ENCODE data around the gene KCNIP3. TPM values are rescaled to one million over a fixed set of nuclear protein-coding genes. Genes with fewer than 3 reads are reported as not detected.
"Not testable (repeated sequence)": the region's sequence is repeated elsewhere in the genome, so short reads cannot be mapped to it uniquely, and the experiment has no call there.

The KCNIP3 gene
- 8.7 TPM for total RNA-seq
- long read RNA-seq, transcript KCNIP3-205 (8 exons, 985 nt), result major isoform, 5 of 5 reads
- long read RNA-seq, partial matches to known transcripts, result 0 of 5 reads
- long read RNA-seq, other reads (novel, unspliced or antisense), result 0 of 5 reads

DNA sequence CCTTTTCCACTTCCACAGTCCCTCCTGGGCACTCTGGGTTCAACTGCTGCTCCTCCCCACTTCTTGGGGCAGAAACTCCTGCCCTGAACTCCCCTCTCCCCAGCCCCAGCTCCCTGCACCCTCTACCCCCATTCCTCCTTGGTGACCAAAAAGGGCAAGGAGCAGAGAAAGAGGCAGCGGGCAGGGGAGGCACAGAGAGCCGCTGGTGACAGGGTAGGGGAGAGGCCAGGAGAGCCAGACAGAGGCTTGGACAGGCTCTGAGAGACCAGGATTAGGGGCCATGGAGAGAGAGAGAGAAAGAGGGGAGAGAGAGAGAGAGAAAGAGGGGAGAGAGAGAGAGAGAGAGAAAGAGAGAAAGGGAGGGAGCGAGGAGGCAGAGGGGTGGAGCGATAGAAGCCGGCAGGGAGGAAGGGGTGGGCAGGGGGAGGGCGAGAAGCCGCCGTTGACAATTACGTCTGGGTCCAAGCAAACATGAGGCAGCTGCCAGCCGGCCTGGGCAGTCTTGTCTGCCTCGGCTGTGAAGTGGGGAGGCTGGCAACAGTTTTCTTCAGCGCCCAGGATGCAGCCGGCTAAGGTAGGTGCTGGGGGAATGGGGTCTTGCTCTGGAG lies at the start of gene KCNIP3:
TSS of gene KCNIP3 (plus strand) at position 468 of the 608 bp plus-strand sequence. CDS start at position 560, 92 bp downstream.
- ATAC-seq, result no peak
- intact Hi-C loops (cut with DNase I), result no loop called here
- no peak for DNase-seq (ENCODE audit: missing footprints)

DNA sequence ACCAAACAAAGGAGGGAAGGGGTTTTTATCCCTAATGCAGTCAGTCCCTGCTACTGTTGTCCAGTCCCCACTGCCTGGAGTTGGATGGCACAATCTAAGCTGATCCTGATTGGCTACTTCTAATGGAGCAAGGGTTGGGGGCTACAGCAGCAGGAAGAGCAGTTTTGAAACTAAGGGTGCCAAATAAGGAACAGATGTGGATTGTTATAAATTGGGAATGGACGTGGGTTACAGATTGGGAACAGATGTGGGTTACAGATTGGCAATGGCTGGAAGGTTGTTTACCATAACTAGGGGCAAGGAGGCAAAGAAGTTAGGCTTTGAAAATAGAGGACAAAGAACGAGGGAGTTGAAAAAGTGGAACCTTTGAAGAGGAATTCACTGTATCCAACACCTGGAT lies 38.9 kb upstream of the KCNIP3 start:
- DNase-seq (ENCODE audit: missing footprints) (no peak), ATAC-seq (no peak)
- intact Hi-C loops (cut with DNase I), result no loop called here

DNA sequence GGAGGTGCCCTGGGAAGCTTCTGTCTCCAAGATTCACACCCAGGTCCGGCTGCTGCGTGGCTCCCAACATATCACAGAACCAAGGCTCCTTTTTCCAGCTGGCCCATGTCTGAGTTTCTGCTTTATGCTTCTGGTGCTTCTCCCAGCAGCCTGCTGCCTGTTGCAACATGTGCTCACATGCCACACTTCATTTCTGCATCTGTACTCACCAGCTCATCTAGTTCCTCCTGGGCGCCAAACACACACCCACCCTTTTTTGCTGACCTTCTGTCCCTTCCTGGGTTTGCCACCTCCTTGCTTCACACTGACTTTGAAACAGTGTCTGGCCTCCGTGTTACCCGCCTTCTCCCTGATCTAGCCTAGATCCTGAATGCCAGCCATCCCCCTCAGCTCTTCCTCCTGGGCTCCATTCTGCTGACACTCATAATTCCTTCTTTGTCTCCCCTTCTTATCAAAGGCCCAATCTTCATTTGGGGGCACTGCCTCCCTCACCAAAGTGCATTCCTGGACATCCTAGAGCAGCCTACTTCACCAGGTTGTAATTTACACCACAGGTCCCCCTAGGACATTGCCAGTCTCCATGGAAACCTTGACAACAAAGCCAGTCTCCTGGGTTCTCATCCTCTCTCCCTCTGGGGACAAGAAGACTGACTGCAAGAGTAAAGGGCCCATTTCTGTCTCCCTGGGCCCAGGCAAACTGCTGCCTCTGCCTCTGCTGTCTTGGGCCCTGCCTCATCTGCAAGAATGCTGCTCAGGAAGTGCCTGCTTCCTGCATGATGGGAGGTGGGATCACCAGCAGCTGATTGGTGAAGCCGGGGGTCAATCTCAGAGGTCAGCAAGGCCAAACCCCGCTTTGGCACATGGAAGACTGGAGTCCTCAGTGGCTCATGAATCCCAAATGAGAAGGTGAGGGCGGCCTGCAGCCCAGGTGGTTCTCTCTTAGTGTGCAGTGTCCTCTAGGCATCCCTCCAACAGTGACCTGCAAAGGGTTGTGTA lies 36.8 kb upstream of the KCNIP3 start:
- ATAC-seq (no peak), DNase-seq (ENCODE audit: missing footprints) (no peak)
- intact Hi-C loops (cut with DNase I), result no loop called here

DNA sequence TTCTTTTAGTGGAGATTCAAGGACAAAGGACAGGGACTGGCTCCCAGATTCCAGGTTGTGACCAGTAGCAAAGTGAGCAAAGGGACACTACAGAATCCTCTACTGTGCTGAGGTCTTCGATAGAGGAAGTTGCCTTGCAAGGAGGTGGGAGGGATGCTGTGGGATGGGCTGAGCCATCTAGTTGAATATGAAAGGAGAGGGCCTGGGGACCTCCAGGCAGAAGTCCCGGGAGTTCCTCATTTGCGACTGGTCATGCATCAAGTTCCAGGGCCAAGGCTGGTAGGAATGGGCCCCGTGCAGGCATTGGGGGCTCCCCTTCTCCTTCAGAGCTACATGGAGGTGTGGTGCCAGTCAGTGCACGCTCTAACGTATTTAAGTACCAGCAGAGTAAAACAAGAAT lies 35.5 kb upstream of the KCNIP3 start:
- intact Hi-C loops (cut with DNase I), result no loop called here
- no peak for DNase-seq (ENCODE audit: missing footprints)
- no peak for ATAC-seq

DNA sequence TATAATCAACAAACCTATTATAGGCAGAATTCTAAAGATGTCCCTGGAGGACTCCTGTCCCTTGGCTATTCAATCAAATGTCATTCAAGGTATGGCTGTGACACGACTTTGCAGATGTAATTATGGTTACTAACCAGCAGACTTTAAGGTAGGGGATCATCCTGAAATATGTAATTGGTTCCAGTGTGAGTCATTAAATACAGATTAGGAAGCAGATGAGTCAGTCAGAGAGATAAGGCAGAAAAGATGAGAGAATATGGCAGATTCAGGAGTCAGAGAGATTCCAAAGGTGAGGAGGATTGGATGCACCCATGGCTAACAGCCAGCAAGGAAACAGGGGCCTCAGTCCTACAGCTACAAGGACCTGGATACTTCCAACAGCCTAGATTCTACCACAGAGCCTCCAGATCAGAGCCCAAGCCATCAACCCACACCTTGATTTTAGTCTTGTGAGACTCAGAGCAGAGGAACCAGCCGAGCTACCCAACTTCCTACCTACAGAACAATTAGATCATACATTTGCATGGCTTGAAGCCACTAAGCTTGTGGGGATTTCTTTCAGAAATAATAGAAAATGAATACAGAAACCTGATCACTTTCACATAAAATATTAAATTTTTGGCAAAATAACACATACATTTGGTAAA lies 34.1 kb upstream of the KCNIP3 start:
- DNase-seq (ENCODE audit: missing footprints) (no peak), ATAC-seq (no peak)
- intact Hi-C loops (cut with DNase I), result no loop called here

DNA sequence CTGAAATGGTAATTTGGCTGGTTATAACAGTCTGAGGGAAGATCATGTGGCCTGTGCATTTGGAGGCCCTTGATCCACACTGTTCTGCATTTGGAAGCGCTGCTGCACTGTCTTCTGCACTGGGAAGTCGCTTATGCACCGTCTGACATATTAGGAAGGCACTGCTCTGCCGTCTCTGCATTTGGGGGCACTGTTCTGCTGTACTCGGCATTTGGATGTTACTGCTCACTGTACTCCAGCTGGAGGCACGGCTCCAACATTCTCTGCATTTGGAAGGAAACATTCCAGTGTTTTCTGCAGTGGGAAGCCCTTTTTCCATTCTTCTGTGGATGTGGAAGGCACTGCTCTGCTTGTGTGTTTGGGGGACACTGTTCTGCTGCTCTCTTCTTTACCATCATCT lies 32.5 kb upstream of the KCNIP3 start:
- DNase-seq (ENCODE audit: missing footprints) (no peak), ATAC-seq (no peak)
- intact Hi-C loops (cut with DNase I), result no loop called here

DNA sequence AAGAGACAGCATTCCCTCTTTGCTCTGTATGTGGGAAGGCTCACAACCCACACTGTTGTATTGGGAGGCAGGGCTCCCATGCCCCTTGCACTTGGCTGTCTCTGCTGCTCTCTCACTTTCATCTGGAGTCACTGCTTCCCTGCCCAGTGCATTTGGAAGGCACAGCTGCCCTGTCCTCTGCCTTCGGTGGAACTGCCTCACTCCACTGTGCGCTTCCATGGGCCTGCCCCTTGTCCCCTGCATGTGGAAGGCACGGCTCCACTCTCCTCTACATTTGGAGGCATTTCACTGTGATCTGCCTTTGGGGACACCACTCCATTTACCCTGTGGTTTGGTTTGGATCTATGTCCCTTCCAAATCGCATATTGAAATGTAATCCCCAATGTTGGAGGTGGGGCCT lies 32.0 kb upstream of the KCNIP3 start:
- ATAC-seq (no peak), DNase-seq (ENCODE audit: missing footprints) (no peak)
- intact Hi-C loops (cut with DNase I), result no loop called here

DNA sequence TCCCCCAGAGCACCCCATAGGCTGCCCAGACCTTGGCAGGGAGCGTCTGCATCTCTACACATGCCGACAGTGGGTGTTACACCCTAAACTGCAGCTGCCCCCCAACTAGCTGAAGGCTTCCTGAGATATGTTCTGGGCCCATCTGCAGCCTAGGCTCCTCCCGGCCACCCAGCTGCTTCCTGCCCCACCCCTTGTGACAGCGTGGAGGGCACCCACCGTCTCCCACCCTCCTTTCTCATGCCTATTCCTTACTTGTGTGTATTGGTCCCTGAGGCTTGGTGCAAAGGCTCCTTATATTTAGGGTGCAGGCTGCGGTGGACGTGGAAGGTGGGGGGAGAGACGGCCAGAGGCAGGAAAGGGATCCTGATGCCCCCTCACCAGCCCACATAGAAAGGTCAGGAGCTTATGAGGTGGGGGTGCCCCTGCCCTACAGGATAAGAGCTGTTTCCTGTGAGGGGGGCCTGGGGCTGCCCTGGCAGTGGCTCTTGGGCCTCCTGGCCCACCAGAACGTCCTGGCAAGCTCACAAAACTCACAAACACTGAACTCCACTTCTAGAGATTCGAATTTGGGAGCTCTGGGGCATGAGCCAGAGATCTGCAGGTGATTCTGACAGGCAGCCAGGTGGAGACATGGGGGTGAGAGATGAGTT lies 30.2 kb upstream of the KCNIP3 start:
- no peak for ATAC-seq
- intact Hi-C loops (cut with DNase I), result no loop called here
- DNase-seq (ENCODE audit: missing footprints), result no peak

DNA sequence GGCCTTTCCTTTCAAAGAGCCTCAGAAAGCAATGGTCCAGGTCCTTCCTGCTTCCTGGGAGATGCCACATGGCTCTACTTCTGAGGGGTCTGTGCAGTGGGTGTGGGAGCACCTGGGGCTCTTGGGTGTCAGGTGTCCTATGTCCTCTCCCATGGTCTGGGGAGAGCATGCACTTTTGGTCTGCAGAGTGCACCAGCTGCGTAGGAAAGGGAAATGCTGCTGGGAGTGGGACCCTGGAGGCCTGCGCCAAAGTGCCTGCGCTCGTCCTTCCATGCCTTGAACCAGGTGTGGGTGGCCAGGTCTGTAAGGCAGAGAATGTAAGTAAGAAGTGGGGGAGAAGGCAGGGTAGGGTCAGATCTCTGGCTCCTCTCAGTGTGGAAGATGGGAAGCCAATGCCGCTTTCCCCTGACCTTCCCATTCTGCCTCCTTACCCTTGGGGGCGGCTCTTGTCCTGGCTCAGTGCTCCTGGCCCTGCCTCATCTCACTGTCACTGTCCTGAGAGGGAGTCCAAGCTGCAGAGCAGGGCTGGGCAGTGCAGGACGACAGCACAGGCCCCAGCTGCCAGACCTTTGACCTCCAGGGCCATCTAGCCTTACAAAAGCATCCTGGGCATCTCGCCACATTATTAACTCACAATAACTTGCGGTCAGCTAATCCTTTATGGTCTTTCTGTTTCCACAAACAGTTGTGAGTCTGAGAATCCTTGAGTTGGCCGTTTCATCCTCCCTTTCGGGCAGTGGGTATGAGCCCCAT lies 29.5 kb upstream of the KCNIP3 start:
- no peak for DNase-seq (ENCODE audit: missing footprints)
- intact Hi-C loops (cut with DNase I), result no loop called here
- no peak for ATAC-seq

DNA sequence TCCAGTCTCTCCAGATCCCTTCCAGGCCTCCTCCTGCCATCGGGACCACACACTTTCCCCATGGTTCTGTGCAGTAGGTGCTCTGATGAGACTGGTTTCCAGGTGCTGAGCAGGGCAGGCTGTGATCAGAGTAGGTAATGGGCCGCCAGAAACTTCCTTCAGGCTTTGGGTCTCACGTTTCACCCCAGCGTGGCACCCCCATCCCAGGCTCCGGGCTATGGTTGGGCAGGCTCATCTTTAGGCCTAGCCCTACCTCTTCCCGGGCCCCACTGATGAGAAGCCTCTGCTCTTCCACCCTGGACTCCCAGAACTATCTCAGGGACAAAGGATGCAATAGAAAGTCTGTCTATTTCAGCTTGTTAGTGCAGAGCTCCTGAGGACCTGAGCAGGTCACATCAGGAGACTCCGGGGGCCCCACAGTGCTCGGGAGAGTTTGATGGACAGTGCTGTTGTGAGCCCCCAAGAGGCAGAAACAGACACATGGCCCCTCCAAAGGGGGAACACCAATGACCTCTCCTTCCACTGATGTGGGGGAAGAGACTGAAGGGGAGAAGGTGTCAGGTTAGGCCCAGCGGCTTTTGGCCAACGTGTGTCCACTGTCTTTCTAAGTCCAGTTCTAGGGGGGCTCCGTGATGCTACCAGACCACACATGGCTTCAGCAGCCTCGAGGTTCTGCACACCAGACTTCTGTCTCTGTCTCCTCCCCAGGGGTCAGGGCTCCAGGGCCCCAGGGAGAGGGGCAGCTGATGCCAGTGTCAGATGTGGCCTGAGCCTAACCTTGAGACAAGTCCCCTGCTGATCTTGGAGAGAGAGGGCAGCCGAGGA lies 28.7 kb upstream of the KCNIP3 start:
- no peak for DNase-seq (ENCODE audit: missing footprints)
- no peak for ATAC-seq
- intact Hi-C loops (cut with DNase I), result no loop called here

DNA sequence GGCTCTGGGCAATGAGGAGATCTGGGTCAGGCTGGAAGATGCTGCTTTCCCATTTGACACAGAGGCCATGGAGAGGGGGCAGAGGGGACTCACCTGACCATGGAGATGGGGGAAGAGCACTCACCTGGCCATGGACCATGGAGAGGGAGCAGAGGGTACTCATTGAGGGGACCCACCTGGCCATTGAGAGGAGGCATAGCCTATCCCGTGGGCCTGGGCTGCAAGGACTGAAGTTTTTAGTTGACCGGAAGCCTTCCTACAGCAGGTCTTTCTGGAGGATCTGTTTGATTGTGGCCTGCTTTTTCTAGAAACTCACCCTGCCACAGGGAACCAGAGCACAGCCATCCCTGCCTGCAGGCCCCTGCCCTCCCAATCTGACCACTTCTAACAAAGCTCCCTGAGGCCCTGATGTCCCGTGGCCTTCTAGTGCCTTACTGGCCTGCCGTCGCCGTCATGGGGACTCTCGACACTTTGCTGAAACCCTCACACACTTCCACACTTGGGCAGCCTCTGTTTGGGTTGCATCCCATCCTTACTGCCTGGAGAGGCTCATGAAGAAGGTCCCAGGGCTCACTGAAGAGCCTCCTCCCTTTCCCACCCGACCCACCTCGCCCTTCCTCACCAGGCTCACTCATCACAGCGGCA lies 28.0 kb upstream of the KCNIP3 start:
- DNase-seq (ENCODE audit: missing footprints) (no peak), ATAC-seq (no peak)
- intact Hi-C loops (cut with DNase I), result no loop called here

DNA sequence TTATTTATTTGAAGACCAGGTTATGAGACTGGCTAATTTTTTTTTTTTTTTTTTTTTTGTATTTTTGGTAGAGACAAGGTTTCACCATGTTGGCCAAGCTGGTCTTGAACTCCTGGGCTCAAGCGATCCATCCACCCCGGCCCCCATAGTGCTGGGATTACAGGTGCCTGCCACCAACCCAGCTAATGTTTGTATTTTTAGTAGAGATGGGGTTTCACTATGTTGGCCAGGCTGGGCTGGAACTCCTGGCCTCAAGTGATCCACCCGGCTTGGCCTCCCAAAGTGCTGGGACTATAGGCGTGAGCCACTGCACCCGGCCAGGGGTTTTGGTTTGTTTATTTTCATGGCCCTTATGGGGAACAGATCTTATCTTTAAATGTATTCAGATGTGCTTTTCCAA lies 27.4 kb upstream of the KCNIP3 start:
- ATAC-seq; intact Hi-C loops (cut with DNase I); DNase-seq (ENCODE audit: missing footprints): not testable (repeated sequence)

DNA sequence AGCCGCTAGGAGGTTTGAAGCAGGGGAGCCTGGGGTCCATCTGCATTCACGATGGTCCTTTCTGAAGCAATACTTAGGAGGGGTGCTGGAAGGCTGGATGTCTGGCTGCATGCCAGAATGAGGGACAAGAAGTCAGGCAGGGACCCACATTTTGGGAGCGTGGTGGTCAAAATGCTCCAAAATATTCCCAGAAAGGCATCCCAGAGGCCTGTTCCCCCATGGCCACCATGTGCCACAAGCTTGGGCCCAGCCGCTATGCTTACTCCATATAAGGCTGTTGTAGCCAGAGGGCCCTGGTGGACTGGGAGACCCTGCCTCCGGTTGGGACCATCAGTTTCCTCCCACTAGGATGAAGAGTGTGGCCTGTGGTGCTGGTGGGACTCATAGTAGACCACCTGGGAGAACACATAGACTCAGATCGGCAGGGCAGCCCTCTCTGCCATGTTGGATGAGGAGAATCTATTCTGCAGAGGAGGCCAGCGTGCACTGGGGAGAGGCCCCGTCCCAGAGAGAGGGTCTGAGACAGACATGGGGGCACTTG lies 26.5 kb upstream of the KCNIP3 start:
- ATAC-seq (no peak), DNase-seq (ENCODE audit: missing footprints) (no peak)
- intact Hi-C loops (cut with DNase I), result no loop called here

DNA sequence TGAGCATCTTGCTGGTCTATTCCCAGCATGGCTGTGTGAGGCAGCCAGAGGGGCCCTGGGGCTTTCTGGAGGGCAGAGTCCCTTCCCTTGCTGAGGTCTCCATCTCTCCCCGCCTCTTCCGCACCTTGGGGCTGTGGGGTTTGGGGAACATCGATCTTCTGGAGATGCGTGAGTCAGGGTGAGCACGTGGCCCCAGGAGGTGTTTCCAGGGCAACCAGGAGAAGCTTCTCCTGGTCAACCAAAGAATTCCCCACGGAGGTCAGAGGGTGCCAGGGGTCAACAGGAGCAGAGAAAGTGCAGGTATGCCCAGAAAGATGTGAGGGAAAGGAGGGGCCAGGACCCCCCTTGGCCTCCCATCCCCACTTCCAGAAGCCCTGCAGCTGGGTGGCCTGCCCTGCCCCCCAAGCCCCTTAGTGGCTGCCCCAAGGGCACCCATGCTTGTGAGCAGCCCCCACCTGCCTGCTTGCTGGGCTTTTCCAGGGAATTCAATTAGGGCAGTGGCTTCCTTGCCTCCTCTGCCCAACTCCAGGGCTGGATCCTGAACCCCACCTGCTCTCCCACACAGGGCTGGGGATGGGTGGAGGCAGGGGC lies 25.7 kb upstream of the KCNIP3 start:
- intact Hi-C loops (cut with DNase I), result no loop called here
- ATAC-seq (no peak), DNase-seq (ENCODE audit: missing footprints) (no peak)

DNA sequence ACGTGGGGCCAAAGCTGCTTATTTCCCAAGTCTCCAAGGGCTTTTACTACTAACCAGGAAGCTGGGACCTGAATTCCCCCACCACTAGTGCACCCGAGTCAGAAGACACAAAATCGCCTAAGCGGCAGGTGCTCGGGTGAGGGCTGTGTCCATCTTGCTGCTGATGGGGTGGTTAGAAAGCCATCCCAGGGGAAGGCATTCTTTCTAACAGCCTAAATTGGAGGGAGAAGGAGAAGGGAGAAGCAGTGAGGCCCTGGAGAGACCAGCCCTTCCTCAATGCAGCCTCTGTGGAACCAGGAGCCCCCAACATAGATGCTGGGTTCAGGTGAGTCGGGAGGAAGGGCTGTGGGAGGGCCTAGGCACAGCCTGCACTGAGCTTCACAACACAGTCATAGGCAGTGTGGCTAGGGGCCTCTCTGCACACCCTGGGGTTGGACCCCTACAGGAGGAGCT lies 24.8 kb upstream of the KCNIP3 start:
- DNase-seq (ENCODE audit: missing footprints) (no peak), ATAC-seq (no peak)
- intact Hi-C loops (cut with DNase I), result no loop called here

DNA sequence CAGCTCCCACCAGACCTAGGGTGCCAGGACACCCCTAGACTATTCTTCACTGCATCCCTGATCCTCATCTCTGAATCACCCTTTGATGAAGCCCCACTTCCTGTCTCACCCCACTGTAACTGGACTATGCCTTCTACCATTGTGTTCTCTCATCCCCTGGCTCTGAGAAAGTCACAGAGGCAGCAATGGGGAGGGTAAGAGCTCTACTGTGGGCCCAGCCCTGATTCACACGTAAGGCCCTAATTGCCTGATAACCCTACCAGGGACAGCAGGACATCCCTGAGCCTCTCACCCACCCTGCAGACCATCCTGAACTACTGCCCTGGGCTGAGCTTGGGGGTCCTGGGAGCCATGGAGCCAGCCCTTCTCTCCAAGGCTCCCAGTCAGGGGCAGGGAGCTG lies 24.4 kb upstream of the KCNIP3 start:
- intact Hi-C loops (cut with DNase I), result no loop called here
- ATAC-seq, result no peak
- no peak for DNase-seq (ENCODE audit: missing footprints)

Measured in Right ventricle myocardium inferior (tissue), 1 donor.